GM12878 (cell line): ENCODE measurements around the gene ACCS. TPM values are rescaled to one million over a fixed set of nuclear protein-coding genes. Genes with fewer than 3 reads are reported as not detected.

Experiments used
- ATAC-seq: fragments of 200-7000 bp; cut with Tn5 transposase; 3 replicates; pipeline ENCODE4 v1.9.1; 2020; ENCODE audit warnings: mild to moderate bottlenecking, moderate library complexity
- BruUV-seq: library from RNA; stranded (reverse); fragments of 400-500 nt; replicated peaks from 2 replicates; lab custom pipeline; 2021; lab: Mats Ljungman, UMichigan
- CTCF ChIA-PET: fragments of 300-600 bp; sonication (Branson Sonifier 250); formaldehyde crosslinking; extraction: SDS; loops from one replicate; lab custom pipeline; 2021; ENCODE audit warnings: inconsistent platforms; lab: Yijun Ruan, JAX
- POLR2A ChIA-PET: fragments of 350-600 bp; formaldehyde crosslinking; extraction: SDS; loops from one replicate; lab custom pipeline; 2021; ENCODE audit warnings: inconsistent platforms; lab: Charles Lee
- RAD21 ChIA-PET: fragments of 300-600 bp; sonication (Branson Sonifier 250); formaldehyde crosslinking; loops from one replicate; lab custom pipeline; 2023; ENCODE audit warnings: antibody characterized with exemption; ENCODE audit not compliant: unreplicated experiment; lab: Charles Lee
- SMC1A ChIA-PET: fragments of 300-600 bp; sonication (Branson Sonifier 250); formaldehyde crosslinking; loops from one replicate; lab custom pipeline; 2023; ENCODE audit not compliant: unreplicated experiment, uncharacterized antibody; lab: Charles Lee
- DNase-seq: peaks from one replicate; pipeline ENCODE4 v3.0.0-alpha.2; 2011; ENCODE audit warnings: low read depth, low spot score
- FAIRE-seq: peaks from 3 replicates; lab custom pipeline; 2011; peaks lifted over from hg19 to GRCh38; lab: Jason Lieb, UNC
- H2AFZ ChIP-seq: 2 replicates; pipeline ENCODE4 v1.6.0; 2011; ENCODE audit warnings: low read depth, low read length, control low read depth; ENCODE audit not compliant: control insufficient read depth
- H3K27ac ChIP-seq: 2 replicates; pipeline ENCODE4 v1.5.1; 2011; ENCODE audit warnings: control low read depth; ENCODE audit not compliant: control insufficient read depth, insufficient read depth
- H3K27me3 ChIP-seq, 2 experiments: replicated peaks in 1 of 2; 2 replicates each; pipeline versions ENCODE4 v1.6.0 to v1.6.1; 2011; ENCODE audit warnings: low read length in 1 of 2; ENCODE audit not compliant: control insufficient read depth in 2 of 2, insufficient read depth in 2 of 2
- H3K36me3 ChIP-seq, 2 experiments: 2 replicates each; pipeline ENCODE4 v1.5.1; 2011; ENCODE audit warnings: low read length in 1 of 2; ENCODE audit not compliant: control insufficient read depth in 2 of 2, insufficient read depth in 2 of 2
- H3K4me1 ChIP-seq: 2 replicates; pipeline ENCODE4 v1.6.1; 2011; ENCODE audit warnings: mild to moderate bottlenecking, low read length, moderate library complexity, mixed read lengths; ENCODE audit not compliant: control insufficient read depth, insufficient read depth
- H3K4me2 ChIP-seq: 2 replicates; pipeline ENCODE4 v1.6.0; 2011; ENCODE audit warnings: control low read depth; ENCODE audit not compliant: control insufficient read depth, insufficient read depth
- H3K4me3 ChIP-seq: fragments of 200-600 bp; sonication (generic); 2 replicates; pipeline ENCODE4 v1.5.1; 2016
- H3K79me2 ChIP-seq: 2 replicates; pipeline ENCODE4 v1.6.0; 2011; ENCODE audit warnings: low read length; ENCODE audit not compliant: control insufficient read depth, insufficient read depth
- H3K9ac ChIP-seq: 2 replicates; pipeline ENCODE4 v1.8.0; 2011; ENCODE audit warnings: low read length, control low read depth, mixed read lengths; ENCODE audit not compliant: control insufficient read depth, insufficient read depth
- H3K9me3 ChIP-seq: replicated peaks from 3 replicates; pipeline ENCODE4 v1.5.1; 2011; ENCODE audit warnings: mild to moderate bottlenecking, low read length; ENCODE audit not compliant: control insufficient read depth, insufficient read depth
- H4K20me1 ChIP-seq: 2 replicates; pipeline ENCODE4 v1.6.0; 2011; ENCODE audit not compliant: control insufficient read depth, insufficient read depth
- BMI1 ChIP-seq: fragments of 450-650 bp; IDR thresholded peaks from 2 replicates; pipeline ENCODE4 v1.6.1; 2016; ENCODE audit warnings: mild to moderate bottlenecking, moderate library complexity, borderline replicate concordance
- ELK1 ChIP-seq: IDR thresholded peaks from 2 replicates; pipeline ENCODE4 v1.6.1; 2012; ENCODE audit warnings: low read depth, low read length, improper control_type of control experiment
- ESRRA ChIP-seq: IDR thresholded peaks from 2 replicates; pipeline ENCODE4 v1.6.1; 2012; ENCODE audit warnings: mild to moderate bottlenecking, low read length, improper control_type of control experiment
- EZH2 ChIP-seq: IDR thresholded peaks from 2 replicates; pipeline ENCODE4 v1.6.1; 2012; ENCODE audit warnings: low read depth, mild to moderate bottlenecking, control low read depth, inconsistent platforms, low read length, borderline replicate concordance; ENCODE audit not compliant: control insufficient read depth
- HCFC1 ChIP-seq: fragments of 150-350 bp; IDR thresholded peaks from 2 replicates; pipeline ENCODE4 v1.6.1; 2014; ENCODE audit warnings: low read length
- HDGF ChIP-seq: fragments of 450-650 bp; IDR thresholded peaks from 2 replicates; pipeline ENCODE4 v1.6.1; 2016; ENCODE audit warnings: antibody characterized with exemption
- IRF5 ChIP-seq: fragments of 450-650 bp; IDR thresholded peaks from 2 replicates; pipeline ENCODE4 v1.6.1; 2017; ENCODE audit warnings: borderline replicate concordance
- JUND ChIP-seq: IDR thresholded peaks from 2 replicates; pipeline ENCODE4 v1.6.1; 2012; ENCODE audit warnings: low read depth, mild to moderate bottlenecking, low read length, improper control_type of control experiment, moderate library complexity
- MEF2A ChIP-seq: IDR thresholded peaks from 2 replicates; pipeline ENCODE4 v1.6.1; 2011; ENCODE audit warnings: low read depth, mild to moderate bottlenecking, low read length, moderate library complexity; ENCODE audit not compliant: insufficient read depth
- NFYA ChIP-seq: IDR thresholded peaks from 2 replicates; pipeline ENCODE4 v1.6.1; 2011; ENCODE audit warnings: low read depth, mild to moderate bottlenecking, low read length, improper control_type of control experiment, borderline replicate concordance
- POU2F2 ChIP-seq: IDR thresholded peaks from 3 replicates; pipeline ENCODE4 v1.6.1; 2011; ENCODE audit warnings: low read depth, mild to moderate bottlenecking, low read length, borderline replicate concordance
- RB1 ChIP-seq: fragments of 450-650 bp; formaldehyde crosslinking; IDR thresholded peaks from 2 replicates; pipeline ENCODE4 v1.6.1; 2017; ENCODE audit warnings: mild to moderate bottlenecking, borderline replicate concordance
- RCOR1 ChIP-seq: conservative IDR thresholded peaks from 2 replicates; pipeline ENCODE4 v1.6.1; 2012; ENCODE audit warnings: low read depth, low read length, improper control_type of control experiment
- SIX5 ChIP-seq: IDR thresholded peaks from 2 replicates; pipeline ENCODE4 v1.6.1; 2011; ENCODE audit warnings: mild to moderate bottlenecking, low read depth, low read length, moderate library complexity; ENCODE audit not compliant: severe bottlenecking
- TAF1 ChIP-seq: IDR thresholded peaks from 2 replicates; pipeline ENCODE4 v1.6.1; 2011; ENCODE audit warnings: mild to moderate bottlenecking, low read depth, low read length, borderline replicate concordance
- TBL1XR1 ChIP-seq: IDR thresholded peaks from 2 replicates; pipeline ENCODE4 v1.6.1; 2012; ENCODE audit warnings: low read depth, low read length, improper control_type of control experiment
- TCF12 ChIP-seq: IDR thresholded peaks from 2 replicates; pipeline ENCODE4 v1.6.1; 2011; ENCODE audit warnings: low read depth, mild to moderate bottlenecking, low read length
- YY1 ChIP-seq: IDR thresholded peaks from 2 replicates; pipeline ENCODE4 v1.6.1; 2011; ENCODE audit warnings: low read depth, mild to moderate bottlenecking, low read length
- ZBTB40 ChIP-seq: fragments of 450-650 bp; IDR thresholded peaks from 2 replicates; pipeline ENCODE4 v1.6.1; 2016; ENCODE audit warnings: mild to moderate bottlenecking, moderate library complexity, borderline replicate concordance
- ZNF384 ChIP-seq: IDR thresholded peaks from 2 replicates; pipeline ENCODE4 v1.6.1; 2012; ENCODE audit warnings: low read depth, mild to moderate bottlenecking, low read length, improper control_type of control experiment, borderline replicate concordance
- WGBS: methylation state at CpG from one replicate; pipeline ENCODE4 v1.1.6; 2016; ENCODE audit warnings: low lambda C conversion rate; ENCODE audit not compliant: insufficient replicate concordance, insufficient coverage; ENCODE audit errors: missing lambda C conversion rate; 5-methylcytosine and 5-hydroxymethylcytosine counted together
- in situ Hi-C: fragments of 300-500 bp; cut with MboI; formaldehyde crosslinking; loops from 9 replicates; pipeline ENCODE4 v1.14.3; 2018; ENCODE audit warnings: mixed read lengths
- intact Hi-C: fragments of 100-400 bp; cut with micrococcal nuclease; formaldehyde crosslinking; loops from one replicate; pipeline ENCODE4 v1.14.2; 2022; ENCODE audit not compliant: unreplicated experiment
- polyA plus RNA-seq, 11 experiments: library from polyadenylated mRNA; depleted of rRNA in 4 of 11; unstranded in 6 of 11; stranded (reverse) in 5 of 11; fragments of >200 nt; fragmentation: Nextera tagmentation in 4 of 11; fragmentation: Illumina TruSeq in 1 of 11; extraction: Ambion mirVana in 4 of 11; extraction: Trizol in 1 of 11; gene quantifications; 1 replicate in 1 of 11; 2 replicates in 10 of 11; pipeline versions ENCODE4 v1.2.1 to v1.2.3, GENCODE V29; 2011 to 2016; ENCODE audit warnings: inconsistent platforms in 2 of 11, missing spikeins in 2 of 11, low read depth in 1 of 11
- total RNA-seq, 4 experiments: library from RNA; depleted of rRNA in 3 of 4; stranded (reverse); fragments of >200 nt in 3 of 4; fragmentation: Illumina TruSeq in 1 of 4; extraction: Trizol in 1 of 4; gene quantifications; 2 replicates each; pipeline versions ENCODE4 v1.2.1 to v1.2.3, GENCODE V29; 2013 to 2021

The ACCS gene
- total and polyA plus RNA-seq, 10 of the 15 experiments (the other 5 are each of a cell fraction or from before 2014, with no cell fraction given), result 4.8 to 35.9 (median 17.0) TPM

GRCh38 chr11:44083906-44084305, 17.8 kb downstream of the ACCS start:
- no peak overlapping the region for H3K9ac ChIP-seq
- H3K79me2 ChIP-seq, result no peaks in the 10 kb centered on the region
- no peaks in the 10 kb centered on the region for H3K27me3 ChIP-seq
- SMC1A ChIA-PET, result interaction anchor here (1.8 kb wide), 1 partner anchor 10 kb away, joined by 9 read pairs; no protein-coding TSS in a partner anchor
- no peak overlapping the region for H2AFZ ChIP-seq
- FAIRE-seq, result no peak
- in situ Hi-C loops (no loop called here), intact Hi-C loops (no loop called here)
- H3K4me2 ChIP-seq, result no peak overlapping the region
- CTCF ChIA-PET, result interaction anchor here (0.8 to 1.0 kb wide), 2 partner anchors 9 to 10 kb away, joined by 3 to 5 read pairs; no protein-coding TSS in a partner anchor
- no peak overlapping the region for H3K27ac ChIP-seq
- H3K9me3 ChIP-seq, result no peaks in the 10 kb centered on the region; the same call in 1 of the 3 replicates
- POLR2A ChIA-PET, result no interaction called here
- no TSS peak for BruUV-seq
- RAD21 ChIA-PET, result no interaction called here
- H4K20me1 ChIP-seq, result no peaks in the 10 kb centered on the region
- WGBS, result 77% methylated on average over 5 of the region's 5 CpGs
- no peak overlapping the region for H3K4me3 ChIP-seq
- no peak for DNase-seq
- H3K36me3 ChIP-seq, result no peaks in the 10 kb centered on the region
- TF ChIP-seq ZBTB40 (no peak), ZNF384 (no peak), JUND (no peak), EZH2 (no peak), IRF5 (no peak), POU2F2 (no peak), TCF12 (no peak), BMI1 (no peak), ELK1 (no peak), HCFC1 (no peak), RB1 (no peak), NFYA (no peak), RCOR1 (no peak), TAF1 (no peak), MEF2A (no peak), TBL1XR1 (no peak), YY1 (no peak), ESRRA (no peak), SIX5 (no peak), HDGF (no peak)
- ATAC-seq, result no peak
- no peaks in the 10 kb centered on the region for H3K4me1 ChIP-seq
